ENCODE measurements around the gene GABARAPL1.

GRCh38 chr12:10243818-10244520 lies 31.3 kb downstream of the GABARAPL1 start:
- TF ChIP-seq POLR2AphosphoS5 (IDR thresholded peaks at IDR 0.05) = no peak
- no peak for TF ChIP-seq CTCF (IDR thresholded peaks at IDR 0.05)

Data from stomach (tissue), 4 donors.